22Rv1 (cell line): ENCODE results near the gene DHRSX.
"Not testable (repeated sequence)": the region's sequence is repeated elsewhere in the genome, so short reads cannot be mapped to it uniquely, and the experiment has no call there.

Experiments used
- H3K27ac ChIP-seq: fragments of 450-650 bp; 2 replicates; pipeline ENCODE4 v1.5.1; 2017
- ZFX ChIP-seq: fragments of 450-650 bp; IDR thresholded peaks from 2 replicates; pipeline ENCODE4 v1.6.1; 2017; ENCODE audit warnings: antibody characterized with exemption, borderline replicate concordance
- TF ChIP-seq, protein P1 (sequence below): fragments of 450-650 bp; IDR thresholded peaks from 2 replicates; pipeline ENCODE4 v1.5.1; 2017; ENCODE audit warnings: mild to moderate bottlenecking

The DHRSX gene

DNA sequence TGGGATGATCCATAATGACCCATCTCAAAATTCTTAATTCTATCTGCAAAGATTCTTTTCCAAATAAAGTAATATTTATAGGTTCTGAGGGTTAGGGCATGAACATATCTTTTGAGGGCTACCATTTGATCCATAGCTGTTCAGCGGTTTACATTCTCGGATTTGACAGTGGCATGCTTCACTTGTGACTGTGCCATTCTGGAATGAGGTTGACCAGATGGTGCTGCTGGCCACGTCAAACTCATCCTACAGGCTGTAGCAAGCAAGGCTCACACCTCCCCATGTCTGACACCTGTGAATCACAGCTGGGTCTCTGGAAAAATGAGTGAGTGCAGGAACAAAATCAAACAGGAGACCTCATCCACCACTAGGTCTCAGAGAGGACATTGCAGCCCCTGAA lies 280.5 kb downstream of the DHRSX start:
- TF ChIP-seq, protein P1, sequence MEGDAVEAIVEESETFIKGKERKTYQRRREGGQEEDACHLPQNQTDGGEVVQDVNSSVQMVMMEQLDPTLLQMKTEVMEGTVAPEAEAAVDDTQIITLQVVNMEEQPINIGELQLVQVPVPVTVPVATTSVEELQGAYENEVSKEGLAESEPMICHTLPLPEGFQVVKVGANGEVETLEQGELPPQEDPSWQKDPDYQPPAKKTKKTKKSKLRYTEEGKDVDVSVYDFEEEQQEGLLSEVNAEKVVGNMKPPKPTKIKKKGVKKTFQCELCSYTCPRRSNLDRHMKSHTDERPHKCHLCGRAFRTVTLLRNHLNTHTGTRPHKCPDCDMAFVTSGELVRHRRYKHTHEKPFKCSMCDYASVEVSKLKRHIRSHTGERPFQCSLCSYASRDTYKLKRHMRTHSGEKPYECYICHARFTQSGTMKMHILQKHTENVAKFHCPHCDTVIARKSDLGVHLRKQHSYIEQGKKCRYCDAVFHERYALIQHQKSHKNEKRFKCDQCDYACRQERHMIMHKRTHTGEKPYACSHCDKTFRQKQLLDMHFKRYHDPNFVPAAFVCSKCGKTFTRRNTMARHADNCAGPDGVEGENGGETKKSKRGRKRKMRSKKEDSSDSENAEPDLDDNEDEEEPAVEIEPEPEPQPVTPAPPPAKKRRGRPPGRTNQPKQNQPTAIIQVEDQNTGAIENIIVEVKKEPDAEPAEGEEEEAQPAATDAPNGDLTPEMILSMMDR = no peak
- no peak for TF ChIP-seq ZFX
- no peak overlapping the region for H3K27ac ChIP-seq

DNA sequence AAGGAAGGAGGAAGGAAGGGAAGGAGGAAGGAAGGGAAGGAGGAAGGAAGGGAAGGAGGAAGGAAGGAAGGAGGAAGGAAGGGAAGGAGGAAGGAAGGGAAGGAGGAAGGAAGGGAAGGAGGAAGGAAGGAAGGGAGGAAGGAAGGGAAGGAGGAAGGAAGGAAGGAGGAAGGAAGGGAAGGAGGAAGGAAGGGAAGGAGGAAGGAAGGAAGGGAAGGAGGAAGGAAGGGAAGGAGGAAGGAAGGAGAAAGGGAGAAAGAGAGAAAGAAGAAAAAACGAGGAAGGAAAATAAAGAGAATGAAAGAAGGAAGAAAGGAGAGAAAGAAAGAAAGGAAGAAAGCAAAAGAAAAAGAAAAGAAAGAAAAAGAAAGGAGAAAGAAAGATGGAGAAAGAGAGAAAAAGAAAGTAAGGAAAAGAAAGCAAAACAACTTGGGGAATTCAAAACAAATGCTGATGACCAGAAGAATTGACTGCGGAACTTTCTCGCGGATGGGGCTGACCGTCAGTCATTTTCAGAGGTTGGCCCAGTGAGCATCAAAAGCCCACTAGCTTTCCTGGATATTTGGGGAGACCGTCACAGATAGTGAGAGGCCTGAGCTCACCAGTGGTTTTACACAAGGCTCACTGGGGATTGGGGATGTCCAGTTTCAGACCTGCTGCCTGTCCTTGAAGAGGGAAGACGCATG lies 286.5 kb downstream of the DHRSX start:
- not testable (repeated sequence) for H3K27ac ChIP-seq

GRCh38 chrX:2211667-2212066 lies 289.1 kb downstream of the DHRSX start:
- H3K27ac ChIP-seq = not testable (repeated sequence)

GRCh38 chrX:2193273-2193592 lies 307.5 kb downstream of the DHRSX start:
- no peak overlapping the region for H3K27ac ChIP-seq
- TF ChIP-seq ZFX = no peak
- TF ChIP-seq, protein P1 = no peak

DNA sequence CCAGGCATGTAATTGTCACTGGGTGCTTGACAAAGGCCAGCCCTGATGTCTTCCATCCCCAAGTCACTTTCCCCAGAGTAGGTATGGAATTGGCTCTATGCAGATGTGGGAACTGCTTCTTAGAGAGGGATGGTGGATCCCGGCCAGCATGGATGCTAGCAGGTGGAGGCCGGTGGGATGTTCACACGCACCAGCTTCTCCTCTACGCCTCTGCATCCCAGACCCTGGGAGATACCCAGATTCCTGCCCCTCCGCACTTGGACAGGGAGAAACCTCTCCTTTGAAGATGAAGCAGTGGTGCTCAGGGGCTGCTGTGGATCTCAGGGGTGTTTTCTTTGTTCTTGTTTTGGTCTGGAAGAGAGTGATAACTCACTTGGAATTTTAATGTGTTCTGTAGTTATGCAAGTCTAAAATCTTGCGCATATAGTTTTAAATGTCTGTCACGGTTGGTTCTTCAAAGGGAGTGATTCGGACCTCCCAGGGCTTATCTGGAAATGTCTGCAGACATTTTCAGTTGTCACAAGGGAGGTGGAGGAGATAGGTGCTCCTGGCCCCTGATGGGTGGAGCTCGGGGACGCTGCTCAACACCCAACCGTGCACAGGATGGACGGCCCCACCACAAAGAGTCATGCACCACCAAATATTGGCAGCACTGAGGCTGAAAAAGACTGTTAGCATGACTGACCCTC lies 308.0 kb downstream of the DHRSX start:
- TF ChIP-seq, protein P1 = no peak
- no peak for TF ChIP-seq ZFX
- H3K27ac ChIP-seq = no peak overlapping the region

GRCh38 chrX:2188840-2189239 lies 311.9 kb downstream of the DHRSX start:
- no peak overlapping the region for H3K27ac ChIP-seq
- TF ChIP-seq, protein P1 = no peak
- no peak for TF ChIP-seq ZFX

GRCh38 chrX:2188330-2188792 lies 312.4 kb downstream of the DHRSX start:
- TF ChIP-seq, protein P1 = no peak
- no peak for TF ChIP-seq ZFX
- H3K27ac ChIP-seq = no peak overlapping the region

GRCh38 chrX:2187352-2188115 lies 313.2 kb downstream of the DHRSX start:
- no peak overlapping the region for H3K27ac ChIP-seq
- TF ChIP-seq ZFX = no peak
- TF ChIP-seq, protein P1 = no peak
